ENCODE results near the gene CEP104. TPM values are rescaled to one million over a fixed set of nuclear protein-coding genes. Genes with fewer than 3 reads are reported as not detected.

The CEP104 gene
- total RNA-seq, 1 experiment from 2014 or later, result 34.5 TPM

- peaks cover 16 to 36% (median 17%) of the 10 kb centered on the region in 3 experiments for H3K36me3 Mint-ChIP-seq (ENCODE audit: insufficient read depth in 1 of 3, low read depth in 3 of 3)
- H2BK12ac ChIP-seq (ENCODE audit: insufficient read length, low read depth, low read length), result no peak overlapping the region
- H3K79me2 ChIP-seq (ENCODE audit: insufficient read depth, low read length), result no peaks in the 10 kb centered on the region
- H4K8ac ChIP-seq (replicated peaks; ENCODE audit: insufficient read length, low read depth, low read length), result no peak overlapping the region
- no peaks in the 10 kb centered on the region for H4K20me1 ChIP-seq (ENCODE audit: control insufficient read depth, insufficient read depth, insufficient read length)
- H3K4me1 ChIP-seq (ENCODE audit: insufficient read depth, low read length), result no peaks in the 10 kb centered on the region
- H3K9me3 ChIP-seq (ENCODE audit: control insufficient read depth, low read depth, low read length), result peaks cover 8% of the 10 kb centered on the region
- H3K27me3 Mint-ChIP-seq (ENCODE audit: low read depth), result no peaks in the 10 kb centered on the region
- no peak overlapping the region for H3K27ac Mint-ChIP-seq
- no peak overlapping the region for H2BK15ac ChIP-seq (ENCODE audit: low read depth, low read length)
- H2BK120ac ChIP-seq (ENCODE audit: low read depth, low read length, poor library complexity, severe bottlenecking), result no peak overlapping the region
- H3K4ac ChIP-seq (ENCODE audit: low read depth, low read length), result no peak overlapping the region
- no peak overlapping the region for H3K27ac ChIP-seq (ENCODE audit: insufficient read length, low read depth, low read length)
- no peak overlapping the region for H3K14ac ChIP-seq (ENCODE audit: insufficient read depth, low read length)
- no peaks in the 10 kb centered on the region for H3K27me3 ChIP-seq (ENCODE audit: insufficient read depth, low read length)
- peaks cover 15 to 16% of the 10 kb centered on the region in 2 experiments for H3K9me3 Mint-ChIP-seq
- H2AFZ ChIP-seq (ENCODE audit: low read length), result no peak overlapping the region
- H2BK20ac ChIP-seq (ENCODE audit: low read depth, low read length, poor library complexity, severe bottlenecking), result no peak overlapping the region
- no CpG with 5 or more reads among the region's 5 CpGs for WGBS (ENCODE audit: extremely low coverage, insufficient read length, low lambda C conversion rate)
- H2AK5ac ChIP-seq (ENCODE audit: insufficient read length, low read length), result no peak overlapping the region
- no peak overlapping the region for H4K91ac ChIP-seq (ENCODE audit: insufficient read length, low read depth, low read length)
- no peaks in the 10 kb centered on the region for H3K23me2 ChIP-seq (ENCODE audit: insufficient read length, low read depth, low read length, poor library complexity, severe bottlenecking)
- H2BK5ac ChIP-seq (ENCODE audit: insufficient read length, low read length), result no peak overlapping the region
- no peak overlapping the region for H3K4me2 ChIP-seq (ENCODE audit: insufficient read depth, insufficient read length, low read length)
- no peak overlapping the region for H3K18ac ChIP-seq (ENCODE audit: insufficient read length, low read depth, low read length)
- H3T11ph ChIP-seq (ENCODE audit: low read length), result no peak overlapping the region
- no peak overlapping the region for H3K9ac ChIP-seq (ENCODE audit: extremely low read depth, insufficient read length, low read length)
- no peak for DNase-seq
- no peaks in the 10 kb centered on the region for H3K4me1 Mint-ChIP-seq
- H3K4me3 Mint-ChIP-seq, result no peak overlapping the region
- no peak overlapping the region for H3K56ac ChIP-seq (ENCODE audit: insufficient read length, low read depth, low read length)
- H3K79me1 ChIP-seq (ENCODE audit: insufficient read depth, low read depth, low read length, poor library complexity, severe bottlenecking), result no peaks in the 10 kb centered on the region
- no peak overlapping the region for H3K23ac ChIP-seq (ENCODE audit: insufficient read length, low read depth, low read length)
- TF ChIP-seq CTCF (conservative IDR thresholded peaks at IDR 0.05), result no peak
- no peak overlapping the region for H4K5ac ChIP-seq (ENCODE audit: insufficient read length, low read depth, low read length)
These were observed 24.1 kb upstream of the CEP104 start for GRCh38 chr1:3881193-3881480.

Measured in H9 (cell line).